GM12878 (cell line): Measurements from ENCODE around the gene APOE. TPM values are rescaled to one million over a fixed set of nuclear protein-coding genes. Genes with fewer than 3 reads are reported as not detected.

Experiments
- BCLAF1 ChIP-seq: fragments of 450-650 bp; IDR thresholded peaks from 2 replicates; pipeline ENCODE4 v1.6.1; 2017; ENCODE audit warnings: antibody characterized with exemption, mild to moderate bottlenecking, moderate library complexity
- CBFB ChIP-seq: IDR thresholded peaks from 2 replicates; pipeline ENCODE4 v1.6.1; 2016; ENCODE audit warnings: antibody characterized with exemption, low read depth
- CHD1 ChIP-seq: IDR thresholded peaks from 2 replicates; pipeline ENCODE4 v1.6.1; 2012; ENCODE audit warnings: low read depth, low read length, improper control_type of control experiment
- EED ChIP-seq: sonication (generic); IDR thresholded peaks from 2 replicates; pipeline ENCODE4 v1.6.1; 2016; ENCODE audit warnings: antibody characterized with exemption, low read depth
- ETV6 ChIP-seq, 2 experiments: fragments of 450-650 bp in 1 of 2; IDR thresholded peaks in 1 of 2; conservative IDR thresholded peaks in 1 of 2; 2 replicates each; pipeline ENCODE4 v1.6.1; 2014; ENCODE audit warnings: antibody characterized with exemption in 1 of 2, borderline replicate concordance in 1 of 2, low read depth in 1 of 2, mild to moderate bottlenecking in 1 of 2, moderate library complexity in 1 of 2
- HCFC1 ChIP-seq: fragments of 150-350 bp; IDR thresholded peaks from 2 replicates; pipeline ENCODE4 v1.6.1; 2014; ENCODE audit warnings: low read length
- HDGF ChIP-seq: fragments of 450-650 bp; IDR thresholded peaks from 2 replicates; pipeline ENCODE4 v1.6.1; 2016; ENCODE audit warnings: antibody characterized with exemption
- IKZF2 ChIP-seq, 2 experiments: fragments of 450-650 bp; IDR thresholded peaks; 2 replicates each; pipeline ENCODE4 v1.6.1; 2017; ENCODE audit warnings: mild to moderate bottlenecking in 2 of 2, moderate library complexity in 2 of 2
- IRF3 ChIP-seq: fragments of 450-650 bp; IDR thresholded peaks from 2 replicates; pipeline ENCODE4 v1.6.1; 2014; ENCODE audit warnings: mild to moderate bottlenecking
- IRF5 ChIP-seq: fragments of 450-650 bp; IDR thresholded peaks from 2 replicates; pipeline ENCODE4 v1.6.1; 2017; ENCODE audit warnings: borderline replicate concordance
- JUND ChIP-seq: IDR thresholded peaks from 2 replicates; pipeline ENCODE4 v1.6.1; 2012; ENCODE audit warnings: low read depth, mild to moderate bottlenecking, low read length, improper control_type of control experiment, moderate library complexity
- MAX ChIP-seq: IDR thresholded peaks from 2 replicates; pipeline ENCODE4 v1.6.1; 2012; ENCODE audit warnings: low read depth, low read length, improper control_type of control experiment
- MLLT1 ChIP-seq: fragments of 450-650 bp; IDR thresholded peaks from 2 replicates; pipeline ENCODE4 v1.6.1; 2016; ENCODE audit warnings: mild to moderate bottlenecking
- MTA2 ChIP-seq: fragments of 450-650 bp; IDR thresholded peaks from 2 replicates; pipeline ENCODE4 v1.6.1; 2016; ENCODE audit warnings: low read depth, mild to moderate bottlenecking, moderate library complexity
- NBN ChIP-seq: fragments of 450-650 bp; IDR thresholded peaks from 2 replicates; pipeline ENCODE4 v1.6.1; 2016
- NR2C1 ChIP-seq: fragments of 450-650 bp; IDR thresholded peaks from 2 replicates; pipeline ENCODE4 v1.6.1; 2017; ENCODE audit warnings: antibody characterized with exemption, mild to moderate bottlenecking, moderate library complexity
- NRF1 ChIP-seq: conservative IDR thresholded peaks from 2 replicates; pipeline ENCODE4 v1.6.1; 2011; ENCODE audit warnings: mild to moderate bottlenecking, low read depth, low read length, improper control_type of control experiment
- RELB ChIP-seq: fragments of 450-650 bp; IDR thresholded peaks from 2 replicates; pipeline ENCODE4 v1.6.1; 2017; ENCODE audit warnings: low read depth, mild to moderate bottlenecking, moderate library complexity
- SMC3 ChIP-seq: IDR thresholded peaks from 2 replicates; pipeline ENCODE4 v1.6.1; 2011; ENCODE audit warnings: low read length, improper control_type of control experiment, borderline replicate concordance
- SP1 ChIP-seq: IDR thresholded peaks from one replicate; pipeline ENCODE4 v1.6.1; 2011; ENCODE audit warnings: low read depth, low read length
- WRNIP1 ChIP-seq: IDR thresholded peaks from 2 replicates; pipeline ENCODE4 v1.6.1; 2011; ENCODE audit warnings: low read depth, low read length, improper control_type of control experiment, borderline replicate concordance
- ZNF622 ChIP-seq: fragments of 450-650 bp; IDR thresholded peaks from 2 replicates; pipeline ENCODE4 v1.6.1; 2017; ENCODE audit warnings: mild to moderate bottlenecking, inconsistent platforms
- polyA plus RNA-seq, 11 experiments: library from polyadenylated mRNA; depleted of rRNA in 4 of 11; unstranded in 6 of 11; stranded (reverse) in 5 of 11; fragments of >200 nt; fragmentation: Nextera tagmentation in 4 of 11; fragmentation: Illumina TruSeq in 1 of 11; extraction: Ambion mirVana in 4 of 11; extraction: Trizol in 1 of 11; gene quantifications; 1 replicate in 1 of 11; 2 replicates in 10 of 11; pipeline versions ENCODE4 v1.2.1 to v1.2.3, GENCODE V29; 2011 to 2016; ENCODE audit warnings: inconsistent platforms in 2 of 11, missing spikeins in 2 of 11, low read depth in 1 of 11
- total RNA-seq, 4 experiments: library from RNA; depleted of rRNA in 3 of 4; stranded (reverse); fragments of >200 nt in 3 of 4; fragmentation: Illumina TruSeq in 1 of 4; extraction: Trizol in 1 of 4; gene quantifications; 2 replicates each; pipeline versions ENCODE4 v1.2.1 to v1.2.3, GENCODE V29; 2013 to 2021

The APOE gene
- total and polyA plus RNA-seq, 10 of the 15 experiments (the other 5 are each of a cell fraction or from before 2014, with no cell fraction given), result 0.22 to 3.7 (median 0.44) TPM; not detected in 4

- TF ChIP-seq IKZF2 (IDR thresholded peaks at IDR 0.05), result no peak
- 0 out of 2 replicates have a peak, but pooled peaks have one; percentile 25 for TF ChIP-seq MAX
- TF ChIP-seq IRF5, result no peak
- TF ChIP-seq ZNF622, result peak; percentile 68
- TF ChIP-seq MLLT1, result peak; percentile 86
- no peak for TF ChIP-seq EED
- TF ChIP-seq JUND, result 0 out of 2 replicates have a peak, but pooled peaks have one; percentile 12
- peak; percentile 93 for TF ChIP-seq SP1
- no peak for TF ChIP-seq BCLAF1
- peak; percentile 97 for TF ChIP-seq NBN
- TF ChIP-seq CHD1, result no peak
- peak; percentile 78 for TF ChIP-seq MTA2
- TF ChIP-seq RELB, result peak; percentile 71; the same call in 1 of the 2 replicates
- no peak for TF ChIP-seq SMC3
- peak; percentile 71 for TF ChIP-seq HCFC1
- TF ChIP-seq NR2C1, result peak; percentile 97
- TF ChIP-seq HDGF, result peak; percentile 99
- peak; percentile 85 for TF ChIP-seq IRF3
- TF ChIP-seq ETV6 (conservative IDR thresholded peaks at IDR 0.05 in 1 of 2, IDR thresholded peaks at IDR 0.05 in 1 of 2; ENCODE audit: borderline replicate concordance in 1 of 2, low read depth in 1 of 2), result no peak
- 0 out of 2 replicates have a peak, but pooled peaks have one; percentile 64 for TF ChIP-seq WRNIP1
- peak; percentile 66 for TF ChIP-seq CBFB
- TF ChIP-seq NRF1, result peak; percentile 23; the same call in 1 of the 2 replicates
Measured at GRCh38 chr19:44890366-44891015, 15.1 kb upstream of the APOE start (continued).
